ENCODE results near the gene BPGM.

Gene BPGM

DNA sequence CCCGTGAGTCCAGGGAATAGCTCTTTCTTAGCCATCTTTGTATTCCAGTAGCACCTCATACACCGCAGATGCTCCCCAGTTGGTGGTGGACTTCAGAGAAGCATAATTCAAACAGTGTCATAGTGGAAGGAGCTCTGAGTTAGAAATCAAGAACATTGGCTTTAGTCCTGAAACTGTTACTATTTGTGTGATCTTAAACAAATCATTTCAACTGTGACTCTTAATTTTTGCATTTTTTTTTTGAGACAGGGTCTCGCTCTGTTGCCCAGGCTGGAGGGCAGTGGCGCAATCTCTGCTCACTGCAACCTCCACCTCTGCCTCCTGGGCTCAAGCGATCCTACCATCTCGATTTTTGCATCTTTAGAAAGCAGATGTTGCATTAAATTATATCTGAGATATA lies 1.8 kb downstream of the BPGM start:
- Histone ChIP-seq H3K4me3 (ENCODE audit: low read depth, low read length) (no peak overlapping the region), H3K4me1 (ENCODE audit: control insufficient read depth, insufficient read depth, low read length) (no peaks in the 10 kb centered on the region), H3K27ac (ENCODE audit: extremely low read depth, low read depth, low read length) (no peak overlapping the region), H3K9me3 (ENCODE audit: control insufficient read depth, insufficient read depth, low read depth, low read length) (no peaks in the 10 kb centered on the region), H3K36me3 (ENCODE audit: control insufficient read depth in 2 of 2, insufficient read depth in 1 of 2, low read length in 2 of 2) (no peaks in the 10 kb centered on the region)
- ChIA-PET CTCF (interaction anchor here (1.1 to 2.2 kb wide), 6 partner anchors 9 to 108 kb away, joined by 3 to 8 read pairs (median 4); no protein-coding TSS in a partner anchor), POLR2A (no interaction called here)
- TF ChIP-seq ZNF610 (tag by site-specific recombination; IDR thresholded peaks at IDR 0.05; ENCODE audit: borderline replicate concordance) (no peak), ZNF416 (tag by site-specific recombination; IDR thresholded peaks at IDR 0.05) (no peak), ZNF707 (tag by site-specific recombination; IDR thresholded peaks at IDR 0.05) (no peak), ZNF530 (tag by site-specific recombination; IDR thresholded peaks at IDR 0.05; ENCODE audit: low read depth) (no peak), ZFHX2 (tag by site-specific recombination; conservative IDR thresholded peaks at IDR 0.05) (no peak), ZNF48 (tag by site-specific recombination; IDR thresholded peaks at IDR 0.05) (no peak), ZNF366 (tag by site-specific recombination; conservative IDR thresholded peaks at IDR 0.05) (no peak), FEZF1 (tag by site-specific recombination; IDR thresholded peaks at IDR 0.05) (no peak)
- TF ChIP-seq, protein P1, sequence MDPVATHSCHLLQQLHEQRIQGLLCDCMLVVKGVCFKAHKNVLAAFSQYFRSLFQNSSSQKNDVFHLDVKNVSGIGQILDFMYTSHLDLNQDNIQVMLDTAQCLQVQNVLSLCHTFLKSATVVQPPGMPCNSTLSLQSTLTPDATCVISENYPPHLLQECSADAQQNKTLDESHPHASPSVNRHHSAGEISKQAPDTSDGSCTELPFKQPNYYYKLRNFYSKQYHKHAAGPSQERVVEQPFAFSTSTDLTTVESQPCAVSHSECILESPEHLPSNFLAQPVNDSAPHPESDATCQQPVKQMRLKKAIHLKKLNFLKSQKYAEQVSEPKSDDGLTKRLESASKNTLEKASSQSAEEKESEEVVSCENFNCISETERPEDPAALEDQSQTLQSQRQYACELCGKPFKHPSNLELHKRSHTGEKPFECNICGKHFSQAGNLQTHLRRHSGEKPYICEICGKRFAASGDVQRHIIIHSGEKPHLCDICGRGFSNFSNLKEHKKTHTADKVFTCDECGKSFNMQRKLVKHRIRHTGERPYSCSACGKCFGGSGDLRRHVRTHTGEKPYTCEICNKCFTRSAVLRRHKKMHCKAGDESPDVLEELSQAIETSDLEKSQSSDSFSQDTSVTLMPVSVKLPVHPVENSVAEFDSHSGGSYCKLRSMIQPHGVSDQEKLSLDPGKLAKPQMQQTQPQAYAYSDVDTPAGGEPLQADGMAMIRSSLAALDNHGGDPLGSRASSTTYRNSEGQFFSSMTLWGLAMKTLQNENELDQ (tag by site-specific recombination; IDR thresholded peaks at IDR 0.05; ENCODE audit: low read depth), result no peak
- TF ChIP-seq, protein P2, sequence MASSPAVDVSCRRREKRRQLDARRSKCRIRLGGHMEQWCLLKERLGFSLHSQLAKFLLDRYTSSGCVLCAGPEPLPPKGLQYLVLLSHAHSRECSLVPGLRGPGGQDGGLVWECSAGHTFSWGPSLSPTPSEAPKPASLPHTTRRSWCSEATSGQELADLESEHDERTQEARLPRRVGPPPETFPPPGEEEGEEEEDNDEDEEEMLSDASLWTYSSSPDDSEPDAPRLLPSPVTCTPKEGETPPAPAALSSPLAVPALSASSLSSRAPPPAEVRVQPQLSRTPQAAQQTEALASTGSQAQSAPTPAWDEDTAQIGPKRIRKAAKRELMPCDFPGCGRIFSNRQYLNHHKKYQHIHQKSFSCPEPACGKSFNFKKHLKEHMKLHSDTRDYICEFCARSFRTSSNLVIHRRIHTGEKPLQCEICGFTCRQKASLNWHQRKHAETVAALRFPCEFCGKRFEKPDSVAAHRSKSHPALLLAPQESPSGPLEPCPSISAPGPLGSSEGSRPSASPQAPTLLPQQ (tag by site-specific recombination; IDR thresholded peaks at IDR 0.05), result no peak
- TF ChIP-seq, protein P3, sequence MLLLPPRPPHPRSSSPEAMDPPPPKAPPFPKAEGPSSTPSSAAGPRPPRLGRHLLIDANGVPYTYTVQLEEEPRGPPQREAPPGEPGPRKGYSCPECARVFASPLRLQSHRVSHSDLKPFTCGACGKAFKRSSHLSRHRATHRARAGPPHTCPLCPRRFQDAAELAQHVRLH (tag by site-specific recombination; IDR thresholded peaks at IDR 0.05), result no peak

DNA sequence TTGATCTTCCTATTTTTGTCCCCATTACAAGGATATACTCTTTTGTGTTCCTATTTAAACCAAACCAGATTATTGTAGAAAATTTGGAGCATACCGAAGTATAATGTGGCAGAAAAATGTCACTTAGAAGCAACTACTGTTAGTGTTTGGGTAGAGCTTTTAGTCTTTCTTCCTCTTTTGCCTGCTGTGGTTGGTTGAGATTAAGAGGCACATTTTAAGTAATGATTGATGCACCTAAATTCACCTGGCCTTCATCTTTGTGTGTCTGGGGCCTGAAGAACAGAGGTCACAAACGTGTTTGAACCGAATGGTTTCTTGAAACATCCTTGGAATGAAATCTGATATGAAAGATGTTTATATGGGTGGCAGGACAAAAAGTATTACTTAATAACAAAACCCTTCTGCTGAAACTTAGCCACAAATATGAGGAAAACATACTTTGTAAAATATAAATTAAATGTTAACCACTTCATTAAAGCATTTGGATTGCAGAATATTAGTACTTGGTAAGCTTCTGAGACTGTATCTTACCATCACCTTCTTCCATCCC lies 2.6 kb downstream of the BPGM start:
- ChIA-PET CTCF (interaction anchor here (0.7 to 1.4 kb wide), 3 partner anchors 13 to 44 kb away, joined by 3 to 4 read pairs (median 3); no protein-coding TSS in a partner anchor), POLR2A (no interaction called here)
- no peak overlapping the region for H3K27ac ChIP-seq (ENCODE audit: extremely low read depth, low read depth, low read length)
- no peaks in the 10 kb centered on the region for H3K9me3 ChIP-seq (ENCODE audit: control insufficient read depth, insufficient read depth, low read depth, low read length)
- H3K36me3 ChIP-seq (ENCODE audit: control insufficient read depth in 2 of 2, insufficient read depth in 1 of 2, low read length in 2 of 2), result no peaks in the 10 kb centered on the region
- no peak for TF ChIP-seq ZNF239 (tag by site-specific recombination; IDR thresholded peaks at IDR 0.05)
- TF ChIP-seq ZNF843 (tag by site-specific recombination; IDR thresholded peaks at IDR 0.05), result no peak
- TF ChIP-seq ZNF560 (tag by site-specific recombination; IDR thresholded peaks at IDR 0.05; ENCODE audit: borderline replicate concordance), result no peak
- TF ChIP-seq KLF16 (tag by site-specific recombination; IDR thresholded peaks at IDR 0.05), result no peak
- no peak for TF ChIP-seq ZNF121 (tag by site-specific recombination; IDR thresholded peaks at IDR 0.05)
- TF ChIP-seq ZNF501 (tag by site-specific recombination; IDR thresholded peaks at IDR 0.05), result no peak
- no peak for TF ChIP-seq ZBTB7A (tag by site-specific recombination; IDR thresholded peaks at IDR 0.05; ENCODE audit: low read depth)
- TF ChIP-seq, protein P4, sequence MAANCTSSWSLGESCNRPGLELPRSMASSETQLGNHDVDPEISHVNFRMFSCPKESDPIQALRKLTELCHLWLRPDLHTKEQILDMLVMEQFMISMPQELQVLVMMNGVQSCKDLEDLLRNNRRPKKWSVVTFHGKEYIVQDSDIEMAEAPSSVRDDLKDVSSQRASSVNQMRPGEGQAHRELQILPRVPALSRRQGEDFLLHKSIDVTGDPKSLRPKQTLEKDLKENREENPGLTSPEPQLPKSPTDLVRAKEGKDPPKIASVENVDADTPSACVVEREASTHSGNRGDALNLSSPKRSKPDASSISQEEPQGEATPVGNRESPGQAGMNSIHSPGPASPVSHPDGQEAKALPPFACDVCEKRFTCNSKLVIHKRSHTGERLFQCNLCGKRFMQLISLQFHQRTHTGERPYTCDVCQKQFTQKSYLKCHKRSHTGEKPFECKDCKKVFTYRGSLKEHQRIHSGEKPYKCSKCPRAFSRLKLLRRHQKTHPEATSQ (tag by site-specific recombination; IDR thresholded peaks at IDR 0.05), result no peak
- no peak for TF ChIP-seq ZNF768 (tag by site-specific recombination; IDR thresholded peaks at IDR 0.05)
- no peaks in the 10 kb centered on the region for H3K4me1 ChIP-seq (ENCODE audit: control insufficient read depth, insufficient read depth, low read length)
- H3K4me3 ChIP-seq (ENCODE audit: low read depth, low read length), result no peak overlapping the region

Data from HEK293 (cell line).